Calu3 (cell line): ENCODE measurements around the gene ADPRM. TPM values are rescaled to one million over a fixed set of nuclear protein-coding genes. Genes with fewer than 3 reads are reported as not detected.

Experiments used
- BruUV-seq: library from RNA; stranded (reverse); fragments of 400-500 nt; replicated peaks from 2 replicates; lab custom pipeline; 2021; lab: Mats Ljungman, UMichigan
- CTCF ChIA-PET: fragments of 300-600 bp; sonication (Branson Sonifier 250); formaldehyde crosslinking; loops from one replicate; lab custom pipeline; 2022; ENCODE audit warnings: antibody characterized with exemption; lab: Charles Lee
- DNase-seq: peaks from one replicate; pipeline ENCODE4 v3.0.0; 2022
- H3K27ac Mint-ChIP-seq: one replicate; pipeline ENCODE4 v1.8.0; 2022; ENCODE audit warnings: mixed read lengths; ENCODE audit not compliant: unreplicated experiment
- H3K27me3 Mint-ChIP-seq: one replicate; pipeline ENCODE4 v1.8.0; 2022; ENCODE audit warnings: mixed read lengths; ENCODE audit not compliant: unreplicated experiment
- H3K36me3 Mint-ChIP-seq: one replicate; pipeline ENCODE4 v1.8.0; 2022; ENCODE audit warnings: mild to moderate bottlenecking, moderate library complexity, mixed read lengths; ENCODE audit not compliant: insufficient read depth, unreplicated experiment
- H3K4me1 Mint-ChIP-seq: one replicate; pipeline ENCODE4 v1.8.0; 2022; ENCODE audit warnings: mild to moderate bottlenecking, low read depth, mixed read lengths; ENCODE audit not compliant: unreplicated experiment
- H3K4me3 Mint-ChIP-seq: one replicate; pipeline ENCODE4 v1.8.0; 2022; ENCODE audit warnings: mild to moderate bottlenecking, low read depth, moderate library complexity, mixed read lengths; ENCODE audit not compliant: unreplicated experiment
- H3K9me3 Mint-ChIP-seq: one replicate; pipeline ENCODE4 v1.8.0; 2022; ENCODE audit warnings: low read depth, mixed read lengths; ENCODE audit not compliant: unreplicated experiment
- CTCF ChIP-seq: fragments of 200-600 bp; IDR thresholded peaks from one replicate; pipeline ENCODE4 v1.8.0; 2022; ENCODE audit warnings: antibody characterized with exemption; ENCODE audit not compliant: unreplicated experiment
- intact Hi-C: fragments of 100-400 bp; cut with micrococcal nuclease; formaldehyde crosslinking; loops from one replicate; pipeline ENCODE4 v1.10.0; 2022; ENCODE audit not compliant: unreplicated experiment
- total RNA-seq: library from RNA; stranded (reverse); gene quantifications from 2 replicates; pipeline ENCODE4 v1.2.3, GENCODE V29; 2022

ADPRM gene
- total RNA-seq, 1 experiment from 2014 or later, result 3.2 TPM

GRCh38 chr17:10743316-10744009 lies 46.1 kb downstream of the ADPRM start:
- intact Hi-C loops, result no loop called here
- CTCF ChIA-PET, result interaction anchor here (0.7 kb wide), 1 partner anchor 114 kb away, joined by 5 read pairs; no protein-coding TSS in a partner anchor
- H3K4me1 Mint-ChIP-seq, result no peaks in the 10 kb centered on the region
- TF ChIP-seq CTCF, result no peak
- DNase-seq, result no peak
- H3K27me3 Mint-ChIP-seq, result peaks cover 64% of the 10 kb centered on the region
- H3K9me3 Mint-ChIP-seq, result no peaks in the 10 kb centered on the region
- no peak overlapping the region for H3K27ac Mint-ChIP-seq
- no peaks in the 10 kb centered on the region for H3K36me3 Mint-ChIP-seq
- no TSS peak for BruUV-seq
- no peak overlapping the region for H3K4me3 Mint-ChIP-seq

- Mint-ChIP-seq H3K27me3 (peaks cover 64% of the 10 kb centered on the region), H3K4me1 (no peaks in the 10 kb centered on the region), H3K36me3 (no peaks in the 10 kb centered on the region), H3K9me3 (no peaks in the 10 kb centered on the region), H3K4me3 (no peak overlapping the region), H3K27ac (no peak overlapping the region)
- TF ChIP-seq CTCF, result no peak
- CTCF ChIA-PET, result no interaction called here
- no peak for DNase-seq
- intact Hi-C loops, result no loop called here
- BruUV-seq, result no TSS peak
Measured at GRCh38 chr17:10744501-10745000, 47.2 kb downstream of the ADPRM start.

DNA sequence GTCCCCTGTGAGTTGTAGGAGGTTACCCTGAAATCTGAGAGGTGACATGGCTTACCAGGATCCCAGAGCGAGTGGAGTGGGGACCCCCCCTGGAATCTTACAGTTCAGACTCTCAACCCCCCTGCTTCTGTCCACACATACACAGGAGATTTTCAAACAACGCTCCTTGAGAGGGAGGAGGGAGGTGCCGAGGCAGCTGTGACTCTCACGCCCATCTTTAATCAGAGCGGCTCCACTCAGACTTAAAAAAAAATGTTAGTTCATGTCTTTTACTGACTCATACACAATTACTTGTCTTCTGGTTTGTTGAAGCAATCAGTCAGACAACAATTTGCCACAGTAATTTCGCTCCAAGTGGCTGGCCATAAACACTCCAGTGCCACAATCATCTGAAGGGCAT lies 47.8 kb downstream of the ADPRM start:
- CTCF ChIA-PET, result no interaction called here
- no peak for TF ChIP-seq CTCF
- no peaks in the 10 kb centered on the region for H3K4me1 Mint-ChIP-seq
- no peaks in the 10 kb centered on the region for H3K36me3 Mint-ChIP-seq
- intact Hi-C loops, result no loop called here
- no peaks in the 10 kb centered on the region for H3K9me3 Mint-ChIP-seq
- H3K27me3 Mint-ChIP-seq, result peaks cover 62% of the 10 kb centered on the region
- no peak overlapping the region for H3K27ac Mint-ChIP-seq
- BruUV-seq, result no TSS peak
- DNase-seq, result no peak
- no peak overlapping the region for H3K4me3 Mint-ChIP-seq

DNA sequence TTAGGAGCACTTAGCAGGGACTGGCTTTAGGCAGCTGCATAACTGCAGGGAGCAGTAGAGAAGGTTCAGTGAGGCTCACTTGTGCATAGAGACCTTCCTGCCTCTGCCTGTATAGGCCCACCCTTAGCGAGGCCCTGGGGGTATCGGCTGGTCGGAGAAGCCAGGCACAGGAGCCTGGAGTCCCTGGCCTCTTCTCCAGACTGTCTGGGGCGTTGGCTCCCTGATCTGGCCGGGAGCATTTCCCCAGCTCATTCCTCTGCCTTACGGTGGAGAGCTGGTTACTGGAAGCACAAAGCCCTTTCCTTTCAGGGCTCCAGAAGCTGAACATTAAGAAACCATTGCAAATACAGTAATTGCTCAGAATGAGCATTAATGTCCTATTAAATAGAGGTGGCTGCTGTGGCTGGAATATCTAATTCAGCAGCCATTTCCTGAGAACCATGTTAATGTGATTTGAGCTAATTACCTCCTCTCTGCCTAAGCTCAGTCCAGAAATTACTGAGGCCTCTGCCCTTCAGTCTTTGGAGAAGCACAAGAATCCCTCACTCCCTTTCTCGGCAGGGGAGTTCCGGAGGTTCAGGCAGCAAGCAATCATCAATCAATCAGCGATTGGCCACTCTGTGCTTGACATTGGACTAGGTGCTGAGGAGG lies 51.3 kb downstream of the ADPRM start:
- Mint-ChIP-seq H3K36me3 (no peaks in the 10 kb centered on the region), H3K4me3 (no peak overlapping the region), H3K27me3 (peaks cover 49% of the 10 kb centered on the region), H3K9me3 (no peaks in the 10 kb centered on the region), H3K4me1 (no peaks in the 10 kb centered on the region), H3K27ac (no peak overlapping the region)
- BruUV-seq, result no TSS peak
- intact Hi-C loops, result no loop called here
- TF ChIP-seq CTCF, result no peak
- DNase-seq, result no peak
- CTCF ChIA-PET, result interaction anchor here (0.6 kb wide), 1 partner anchor 1029 kb away, joined by 3 read pairs; no protein-coding TSS in a partner anchor
